Keratinocyte (primary cell): ENCODE measurements around the gene ERG. TPM values are rescaled to one million over a fixed set of nuclear protein-coding genes. Genes with fewer than 3 reads are reported as not detected.

Experiments used
- DNase-seq: peaks from one replicate; pipeline ENCODE4 v3.0.0-alpha.2; 2011; ENCODE audit warnings: low read depth, missing footprints, low spot score
- FAIRE-seq: peaks from 2 replicates; lab custom pipeline; 2011; peaks lifted over from hg19 to GRCh38; lab: Jason Lieb, UNC
- H2AFZ ChIP-seq: 2 replicates; pipeline ENCODE4 v1.6.0; 2012; ENCODE audit warnings: low read length, control low read depth, inconsistent platforms; ENCODE audit not compliant: control insufficient read depth
- H3K27ac ChIP-seq: 2 replicates; pipeline ENCODE4 v1.5.1; 2011; ENCODE audit warnings: low read length; ENCODE audit not compliant: control insufficient read depth, insufficient read depth
- H3K27me3 ChIP-seq: 3 replicates; pipeline ENCODE4 v1.6.0; 2011; ENCODE audit warnings: low read length; ENCODE audit not compliant: control insufficient read depth, insufficient read depth; ENCODE audit errors: extremely low read depth
- H3K36me3 ChIP-seq, 2 experiments: 2 replicates in 1 of 2; 3 replicates in 1 of 2; pipeline ENCODE4 v1.5.1; 2011; ENCODE audit warnings: low read length in 2 of 2, mild to moderate bottlenecking in 1 of 2; ENCODE audit not compliant: control insufficient read depth in 2 of 2, insufficient read depth in 2 of 2; ENCODE audit errors: extremely low read depth in 1 of 2
- H3K4me1 ChIP-seq: 3 replicates; pipeline ENCODE4 v1.5.1; 2011; ENCODE audit warnings: low read length; ENCODE audit not compliant: control insufficient read depth, insufficient read depth; ENCODE audit errors: extremely low read depth
- H3K4me2 ChIP-seq: 3 replicates; pipeline ENCODE4 v1.6.0; 2011; ENCODE audit warnings: low read depth, low read length; ENCODE audit not compliant: control insufficient read depth, insufficient read depth; ENCODE audit errors: extremely low read depth
- H3K4me3 ChIP-seq, 3 experiments: fragments of 200-600 bp in 1 of 3; sonication (generic) in 1 of 3; 2 replicates in 2 of 3; 3 replicates in 1 of 3; pipeline ENCODE4 v1.5.1; 2011 to 2016; ENCODE audit warnings: low read length in 3 of 3, mild to moderate bottlenecking in 3 of 3, control low read depth in 2 of 3, inconsistent platforms in 1 of 3, low read depth in 1 of 3, mixed read lengths in 1 of 3, mixed run types in 1 of 3, moderate library complexity in 1 of 3; ENCODE audit not compliant: control insufficient read depth in 2 of 3, insufficient read depth in 2 of 3; ENCODE audit errors: extremely low read depth in 1 of 3
- H3K79me2 ChIP-seq: 2 replicates; pipeline ENCODE4 v1.6.0; 2012; ENCODE audit warnings: low read length; ENCODE audit not compliant: control insufficient read depth, insufficient read depth
- H3K9ac ChIP-seq: 3 replicates; pipeline ENCODE4 v1.6.0; 2011; ENCODE audit warnings: low read length; ENCODE audit not compliant: control insufficient read depth, insufficient read depth; ENCODE audit errors: extremely low read depth
- H3K9me1 ChIP-seq: 3 replicates; pipeline ENCODE4 v1.6.0; 2011; ENCODE audit warnings: low read length; ENCODE audit not compliant: control insufficient read depth, insufficient read depth; ENCODE audit errors: extremely low read depth
- H3K9me3 ChIP-seq: 2 replicates; pipeline ENCODE4 v1.5.1; 2012; ENCODE audit warnings: low read depth, low read length; ENCODE audit not compliant: control insufficient read depth
- H4K20me1 ChIP-seq: 3 replicates; pipeline ENCODE4 v1.6.0; 2011; ENCODE audit warnings: low read length; ENCODE audit not compliant: control insufficient read depth, insufficient read depth; ENCODE audit errors: extremely low read depth
- CTCF ChIP-seq, 3 experiments: IDR thresholded peaks in 1 of 3; conservative IDR thresholded peaks in 1 of 3; optimal IDR thresholded peaks in 1 of 3; 2 replicates in 2 of 3; 3 replicates in 1 of 3; pipeline versions ENCODE3 to v1.5.1; 2011; ENCODE audit warnings: low read length in 3 of 3, mild to moderate bottlenecking in 3 of 3, moderate library complexity in 2 of 3, control low read depth in 1 of 3, inconsistent platforms in 1 of 3; ENCODE audit not compliant: insufficient read depth in 2 of 3; ENCODE audit errors: extremely low read depth in 1 of 3
- EZH2 ChIP-seq: IDR thresholded peaks from one replicate; pipeline ENCODE4 v1.6.1; 2012; ENCODE audit warnings: inconsistent platforms, mild to moderate bottlenecking, low read length, moderate library complexity
- dilution Hi-C: fragments of 300-500 bp; cut with MboI; formaldehyde crosslinking; loops from one replicate; pipeline ENCODE4 v1.7.0; 2020; ENCODE audit warnings: low sequenced_read_pairs; ENCODE audit not compliant: extremely low pct_ligation_motif_present
- polyA plus RNA-seq, 5 experiments: library from polyadenylated mRNA; depleted of rRNA in 3 of 5; stranded (reverse) in 3 of 5; stranded (forward) in 1 of 5; unstranded in 1 of 5; fragments of >200 nt; gene quantifications; 1 replicate in 1 of 5; 2 replicates in 3 of 5; 3 replicates in 1 of 5; pipeline versions ENCODE4 v1.2.1 to v1.2.3, GENCODE V29; 2011 to 2012; ENCODE audit warnings: missing spikeins in 2 of 5, low read depth in 1 of 5, low replicate concordance in 1 of 5

Gene ERG
- polyA plus RNA-seq, 1 donor (not counting 4 experiments of a cell fraction or from before 2014, with no cell fraction given) = 0.08 TPM

- FAIRE-seq (no peak), DNase-seq (no peak)
- TF ChIP-seq CTCF (optimal IDR thresholded peaks at IDR 0.05 in 1 of 3, IDR thresholded peaks at IDR 0.05 in 1 of 3, conservative IDR thresholded peaks at IDR 0.05 in 1 of 3; ENCODE audit: extremely low read depth in 1 of 3, insufficient read depth in 2 of 3, low read length in 3 of 3) (no peak), EZH2 (no peak)
- Histone ChIP-seq H3K4me2 (no peak overlapping the region), H3K9me3 (no peaks in the 10 kb centered on the region), H3K9me1 (no peaks in the 10 kb centered on the region), H3K27ac (no peak overlapping the region), H3K27me3 (no peaks in the 10 kb centered on the region), H3K79me2 (no peaks in the 10 kb centered on the region), H3K36me3 (no peaks in the 10 kb centered on the region), H2AFZ (no peak overlapping the region), H4K20me1 (no peaks in the 10 kb centered on the region), H3K9ac (no peak overlapping the region), H3K4me1 (peaks cover 9% of the 10 kb centered on the region), H3K4me3 (no peak overlapping the region)
- dilution Hi-C loops = no loop called here
Measured at GRCh38 chr21:38439426-38439825, 58.9 kb downstream of the ERG start.

GRCh38 chr21:38438462-38438893, 59.8 kb downstream of the ERG start:
- Histone ChIP-seq H3K79me2 (no peaks in the 10 kb centered on the region), H3K27me3 (no peaks in the 10 kb centered on the region), H3K9ac (no peak overlapping the region), H3K9me3 (no peaks in the 10 kb centered on the region), H3K4me2 (no peak overlapping the region), H3K27ac (no peak overlapping the region), H2AFZ (no peak overlapping the region), H3K4me3 (no peak overlapping the region), H3K36me3 (no peaks in the 10 kb centered on the region), H3K9me1 (no peaks in the 10 kb centered on the region), H4K20me1 (no peaks in the 10 kb centered on the region), H3K4me1 (peaks cover 9% of the 10 kb centered on the region)
- no peak for DNase-seq
- no peak for TF ChIP-seq EZH2
- no peak for TF ChIP-seq CTCF (optimal IDR thresholded peaks at IDR 0.05 in 1 of 3, IDR thresholded peaks at IDR 0.05 in 1 of 3, conservative IDR thresholded peaks at IDR 0.05 in 1 of 3; ENCODE audit: extremely low read depth in 1 of 3, insufficient read depth in 2 of 3, low read length in 3 of 3)
- FAIRE-seq = no peak
- dilution Hi-C loops = no loop called here
